Panc1 (cell line): Measurements from ENCODE around the gene P2RX4. TPM values are rescaled to one million over a fixed set of nuclear protein-coding genes. Genes with fewer than 3 reads are reported as not detected.

ENCODE experiments used
- ATAC-seq: fragments of 200-7000 bp; cut with Tn5 transposase; 2 replicates; pipeline ENCODE4 v1.9.1; 2020; ENCODE audit warnings: mild to moderate bottlenecking, moderate library complexity
- BruUV-seq: library from RNA; stranded (reverse); fragments of 400-500 nt; replicated peaks from 2 replicates; lab custom pipeline; 2021; lab: Mats Ljungman, UMichigan
- CTCF ChIA-PET: fragments of 300-600 bp; sonication (Branson Sonifier 250); formaldehyde crosslinking; loops from one replicate; lab custom pipeline; 2022; ENCODE audit warnings: antibody characterized with exemption; lab: Charles Lee
- POLR2A ChIA-PET: fragments of 300-600 bp; sonication (Branson Sonifier 250); formaldehyde crosslinking; loops from one replicate; lab custom pipeline; 2022; ENCODE audit warnings: antibody characterized with exemption; lab: Charles Lee
- DNase-seq: peaks from one replicate; pipeline ENCODE4 v3.0.0-alpha.2; 2010; ENCODE audit warnings: low read depth, low spot score
- H3K27ac ChIP-seq: 2 replicates; pipeline ENCODE4 v1.5.1; 2011; ENCODE audit warnings: mild to moderate bottlenecking, low read length, inconsistent platforms
- H3K27me3 ChIP-seq: fragments of 200-500 bp; sonication (Bioruptor generic); 2 replicates; pipeline ENCODE4 v1.6.0; 2014; ENCODE audit warnings: low read length, inconsistent platforms; ENCODE audit not compliant: control insufficient read depth, insufficient read depth
- H3K36me3 ChIP-seq: fragments of 200-500 bp; sonication (Bioruptor generic); 2 replicates; pipeline ENCODE4 v1.5.1; 2014; ENCODE audit warnings: inconsistent platforms, mild to moderate bottlenecking, low read length, moderate library complexity; ENCODE audit not compliant: control insufficient read depth, insufficient read depth
- H3K4me1 ChIP-seq: 2 replicates; pipeline ENCODE4 v1.5.1; 2011; ENCODE audit warnings: inconsistent platforms, mild to moderate bottlenecking, low read length, moderate library complexity; ENCODE audit not compliant: control insufficient read depth, insufficient read depth
- H3K4me3 ChIP-seq, 2 experiments: 2 replicates each; pipeline ENCODE4 v1.5.1; 2011 to 2012; ENCODE audit warnings: low read depth in 2 of 2, low read length in 2 of 2, mild to moderate bottlenecking in 2 of 2, inconsistent platforms in 1 of 2, moderate library complexity in 1 of 2
- H3K9me3 ChIP-seq: fragments of 200-500 bp; sonication (Bioruptor generic); 2 replicates; pipeline ENCODE4 v1.5.1; 2014; ENCODE audit warnings: low read depth, mild to moderate bottlenecking, inconsistent platforms, low read length, moderate library complexity; ENCODE audit not compliant: control insufficient read depth, insufficient read depth
- POLR2AphosphoS5 ChIP-seq: IDR thresholded peaks from 2 replicates; pipeline ENCODE4 v1.6.1; 2012; ENCODE audit warnings: mild to moderate bottlenecking, low read depth, low read length, moderate library complexity
- REST ChIP-seq, 2 experiments: IDR thresholded peaks; 2 replicates each; pipeline ENCODE4 v1.6.1; 2011 to 2012; ENCODE audit warnings: low read depth in 2 of 2, control low read depth in 1 of 2, low read length in 1 of 2, mild to moderate bottlenecking in 1 of 2, moderate library complexity in 1 of 2; ENCODE audit not compliant: insufficient read depth in 1 of 2
- SIN3A ChIP-seq: IDR thresholded peaks from 2 replicates; pipeline ENCODE4 v1.6.1; 2012; ENCODE audit warnings: low read depth, mild to moderate bottlenecking, low read length, moderate library complexity, borderline replicate concordance; ENCODE audit not compliant: insufficient read depth
- TCF7L2 ChIP-seq: IDR thresholded peaks from 2 replicates; pipeline ENCODE4 v1.6.1; 2011; ENCODE audit warnings: mild to moderate bottlenecking, low read depth, low read length, inconsistent platforms
- in situ Hi-C: cut with HindIII; loops from 2 replicates; pipeline ENCODE4 v1.10.0; 2016; ENCODE audit warnings: low sequenced_read_pairs, low pct_unique_long_range_greater_than_20kb
- intact Hi-C: fragments of 100-400 bp; cut with micrococcal nuclease; formaldehyde crosslinking; loops from one replicate; pipeline ENCODE4 v1.10.0; 2022; ENCODE audit not compliant: unreplicated experiment
- total RNA-seq: library from RNA; stranded (reverse); gene quantifications from one replicate; pipeline ENCODE4 v1.2.1, GENCODE V29; 2021; ENCODE audit not compliant: unreplicated experiment
- TF ChIP-seq, protein P1 (sequence below): fragments of 450-650 bp; IDR thresholded peaks from 2 replicates; pipeline ENCODE4 v1.5.1; 2017; ENCODE audit warnings: mild to moderate bottlenecking

Gene P2RX4
- total RNA-seq, 1 experiment from 2014 or later: 12.4 TPM

- H3K4me1 ChIP-seq: no peaks in the 10 kb centered on the region
- H3K27ac ChIP-seq: no peak overlapping the region
- H3K27me3 ChIP-seq: no peaks in the 10 kb centered on the region
- intact Hi-C loops: no loop called here
- in situ Hi-C loops: no loop called here
- H3K4me3 ChIP-seq: no peak overlapping the region
- CTCF ChIA-PET: no interaction called here
- DNase-seq: no peak
- peaks cover 4% of the 10 kb centered on the region; the same call in 1 of the 2 replicates for H3K36me3 ChIP-seq
- TF ChIP-seq SIN3A: no peak
- TF ChIP-seq, protein P1, sequence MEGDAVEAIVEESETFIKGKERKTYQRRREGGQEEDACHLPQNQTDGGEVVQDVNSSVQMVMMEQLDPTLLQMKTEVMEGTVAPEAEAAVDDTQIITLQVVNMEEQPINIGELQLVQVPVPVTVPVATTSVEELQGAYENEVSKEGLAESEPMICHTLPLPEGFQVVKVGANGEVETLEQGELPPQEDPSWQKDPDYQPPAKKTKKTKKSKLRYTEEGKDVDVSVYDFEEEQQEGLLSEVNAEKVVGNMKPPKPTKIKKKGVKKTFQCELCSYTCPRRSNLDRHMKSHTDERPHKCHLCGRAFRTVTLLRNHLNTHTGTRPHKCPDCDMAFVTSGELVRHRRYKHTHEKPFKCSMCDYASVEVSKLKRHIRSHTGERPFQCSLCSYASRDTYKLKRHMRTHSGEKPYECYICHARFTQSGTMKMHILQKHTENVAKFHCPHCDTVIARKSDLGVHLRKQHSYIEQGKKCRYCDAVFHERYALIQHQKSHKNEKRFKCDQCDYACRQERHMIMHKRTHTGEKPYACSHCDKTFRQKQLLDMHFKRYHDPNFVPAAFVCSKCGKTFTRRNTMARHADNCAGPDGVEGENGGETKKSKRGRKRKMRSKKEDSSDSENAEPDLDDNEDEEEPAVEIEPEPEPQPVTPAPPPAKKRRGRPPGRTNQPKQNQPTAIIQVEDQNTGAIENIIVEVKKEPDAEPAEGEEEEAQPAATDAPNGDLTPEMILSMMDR: no peak
- no peak for TF ChIP-seq TCF7L2
- no peak for TF ChIP-seq REST (IDR thresholded peaks at IDR 0.05; ENCODE audit: insufficient read depth in 1 of 2, low read depth in 2 of 2, low read length in 1 of 2)
- no peak for TF ChIP-seq POLR2AphosphoS5
- POLR2A ChIA-PET: no interaction called here
- no peaks in the 10 kb centered on the region for H3K9me3 ChIP-seq
- no peak for ATAC-seq
- no TSS peak for BruUV-seq
Observed at GRCh38 chr12:121252712-121253345, 42.9 kb downstream of the P2RX4 start.

DNA sequence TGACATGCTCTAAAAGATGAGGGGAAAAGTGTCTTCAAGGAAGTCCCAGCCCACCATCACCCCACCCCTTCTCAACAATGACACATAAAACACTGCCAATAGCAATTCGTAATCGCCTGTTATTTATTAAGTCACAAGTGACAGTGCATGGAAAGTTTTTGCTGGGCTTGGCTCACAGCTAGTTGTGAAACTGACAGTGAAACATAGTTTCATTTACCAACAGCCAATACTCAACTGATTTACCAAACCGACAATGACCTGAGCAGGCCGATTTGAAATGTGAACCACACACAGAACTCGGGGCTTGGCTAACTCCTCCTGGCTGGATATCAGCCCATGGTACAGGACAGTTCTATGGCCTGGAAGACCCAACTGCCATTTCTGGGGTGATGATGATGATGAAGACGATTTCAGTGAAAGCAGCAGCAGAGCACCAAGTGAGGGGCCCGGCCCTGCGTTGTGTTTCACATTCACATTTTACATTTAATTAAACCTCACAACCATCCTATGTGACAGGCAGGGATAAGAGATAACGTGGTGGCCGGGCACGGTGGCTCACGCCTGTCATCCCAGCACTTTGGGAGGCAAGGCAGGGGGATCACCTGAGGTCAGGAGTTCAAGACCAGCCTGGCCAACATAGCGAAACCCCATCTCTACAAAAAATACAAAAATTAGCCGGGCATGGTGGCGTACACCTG is 43.9 kb downstream of the P2RX4 start:
- Histone ChIP-seq H3K4me3 (no peak overlapping the region), H3K36me3 (peaks cover 4% of the 10 kb centered on the region; the same call in 1 of the 2 replicates), H3K27ac (no peak overlapping the region), H3K27me3 (no peaks in the 10 kb centered on the region), H3K4me1 (no peaks in the 10 kb centered on the region), H3K9me3 (no peaks in the 10 kb centered on the region)
- DNase-seq (no peak), ATAC-seq (no peak)
- POLR2A ChIA-PET: no interaction called here
- intact Hi-C loops: no loop called here
- TF ChIP-seq REST (IDR thresholded peaks at IDR 0.05; ENCODE audit: insufficient read depth in 1 of 2, low read depth in 2 of 2, low read length in 1 of 2) (no peak), SIN3A (no peak), POLR2AphosphoS5 (no peak), TCF7L2 (no peak)
- TF ChIP-seq, protein P1: no peak
- in situ Hi-C loops: no loop called here
- no TSS peak for BruUV-seq
- CTCF ChIA-PET: no interaction called here
